GM12864 (cell line): ENCODE data around the gene HOXA1.
"Not testable (repeated sequence)": the region's sequence is repeated elsewhere in the genome, so short reads cannot be mapped to it uniquely, and the experiment has no call there.

Experiments
- DNase-seq: peaks from one replicate; pipeline ENCODE4 v3.0.0-alpha.2; 2011; ENCODE audit warnings: low read depth
- H3K4me3 ChIP-seq: 2 replicates; pipeline ENCODE4 v1.5.1; 2011; ENCODE audit warnings: mild to moderate bottlenecking, low read depth, low read length, control low read depth
- CTCF ChIP-seq: IDR thresholded peaks from 2 replicates; pipeline ENCODE4 v1.5.1; 2011; ENCODE audit warnings: low read depth, mild to moderate bottlenecking, moderate library complexity, low read length, control low read depth, inconsistent platforms; ENCODE audit errors: missing control alignments

Gene HOXA1

DNA sequence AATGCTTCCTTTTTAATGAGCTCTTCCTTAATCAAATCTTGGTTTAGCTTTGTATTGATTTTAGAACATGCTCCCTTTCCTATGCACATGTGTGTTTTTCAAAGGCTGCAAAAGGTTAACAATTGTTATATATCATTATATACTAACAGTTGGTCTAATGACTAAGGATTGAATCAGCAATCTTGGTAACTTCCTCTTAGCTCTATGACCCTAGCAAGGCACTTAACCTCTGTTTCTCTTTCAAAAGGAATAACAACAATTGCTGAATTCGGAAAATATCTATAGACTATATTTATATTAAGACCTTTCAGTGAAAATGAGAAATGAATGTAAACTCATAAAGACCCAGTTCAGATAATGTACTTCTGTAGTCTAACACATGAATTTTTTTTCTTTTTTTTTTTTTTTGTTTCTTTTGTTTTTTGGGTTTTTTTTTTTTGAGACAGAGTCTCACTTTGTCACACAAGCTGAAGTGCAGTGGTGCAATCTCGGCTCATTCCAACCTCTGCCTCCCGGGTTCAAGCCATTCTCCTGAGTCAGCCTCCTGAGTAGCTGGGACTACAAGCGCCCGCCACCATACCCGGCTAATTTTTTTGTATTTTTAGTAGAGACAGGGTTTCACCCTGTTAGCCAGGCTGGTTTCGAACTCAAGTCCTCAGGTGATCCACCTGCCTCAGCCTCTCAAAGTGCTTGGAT, 48.8 kb downstream of the HOXA1 start:
- no peak for DNase-seq
- no peak overlapping the region for H3K4me3 ChIP-seq
- TF ChIP-seq CTCF: no peak

GRCh38 chr7:27045972-27046371, 49.8 kb downstream of the HOXA1 start:
- not testable (repeated sequence) for H3K4me3 ChIP-seq, DNase-seq

GRCh38 chr7:27045066-27045465, 50.7 kb downstream of the HOXA1 start:
- not testable (repeated sequence) for DNase-seq, H3K4me3 ChIP-seq
